PFSK-1 (cell line): ENCODE measurements around the gene TCF7.

Experiments
- FOXP2 ChIP-seq: optimal IDR thresholded peaks from 2 replicates; pipeline ENCODE3; 2011; ENCODE audit warnings: borderline replicate concordance, control low read depth, inconsistent platforms; ENCODE audit not compliant: insufficient read depth; ENCODE audit errors: extremely low read length, extremely low read depth
- POLR2AphosphoS5 ChIP-seq: IDR thresholded peaks from 2 replicates; pipeline ENCODE4 v1.6.1; 2012; ENCODE audit warnings: low read depth, mild to moderate bottlenecking, control low read depth, low read length, moderate library complexity
- REST ChIP-seq, 2 experiments: IDR thresholded peaks; 2 replicates each; pipeline versions ENCODE4 v1.6.1 to v1.8.0; 2011 to 2012; ENCODE audit warnings: low read depth in 2 of 2, low read length in 2 of 2, control low read depth in 1 of 2, inconsistent platforms in 1 of 2, mild to moderate bottlenecking in 1 of 2, moderate library complexity in 1 of 2; ENCODE audit not compliant: insufficient read depth in 1 of 2
- SIN3A ChIP-seq: IDR thresholded peaks from 2 replicates; pipeline ENCODE4 v1.6.1; 2012; ENCODE audit warnings: mild to moderate bottlenecking, low read length, moderate library complexity, borderline replicate concordance; ENCODE audit not compliant: insufficient read depth
- TAF1 ChIP-seq: IDR thresholded peaks from 2 replicates; pipeline ENCODE4 v1.6.1; 2012; ENCODE audit warnings: low read length, control low read depth, borderline replicate concordance; ENCODE audit not compliant: insufficient read depth

The TCF7 gene

GRCh38 chr5:134195666-134196065 is 81.2 kb downstream of the TCF7 start:
- no peak for TF ChIP-seq REST (IDR thresholded peaks at IDR 0.05; ENCODE audit: insufficient read depth in 1 of 2, low read depth in 2 of 2, low read length in 2 of 2)
- no peak for TF ChIP-seq FOXP2
- TF ChIP-seq TAF1: no peak
- no peak for TF ChIP-seq POLR2AphosphoS5
- no peak for TF ChIP-seq SIN3A
